WTC11 (cell line): ENCODE measurements around the gene BUD13. TPM values are rescaled to one million over a fixed set of nuclear protein-coding genes. Genes with fewer than 3 reads are reported as not detected.

Source experiments
- ATAC-seq: fragments of 200-7000 bp; cut with Tn5 transposase; 2 replicates; pipeline ENCODE4 v1.10.0; 2021; ENCODE audit warnings: mild to moderate bottlenecking, moderate library complexity
- CTCF ChIA-PET: fragments of 300-600 bp; sonication (Branson Sonifier 250); formaldehyde crosslinking; loops from one replicate; lab custom pipeline; 2021; ENCODE audit warnings: antibody characterized with exemption; lab: Charles Lee
- POLR2A ChIA-PET: fragments of 350-600 bp; sonication (Branson Sonifier 250); formaldehyde crosslinking; loops from one replicate; lab custom pipeline; 2021; ENCODE audit warnings: antibody characterized with exemption; lab: Charles Lee
- DNase-seq: peaks from one replicate; pipeline ENCODE4 v3.0.0; 2021; ENCODE audit warnings: low spot score
- H3K27ac Mint-ChIP-seq: 2 replicates; pipeline ENCODE4 v1.8.0; 2021; ENCODE audit warnings: mixed read lengths
- H3K27me3 Mint-ChIP-seq: 2 replicates; pipeline ENCODE4 v1.8.0; 2021; ENCODE audit warnings: low read depth, mild to moderate bottlenecking, moderate library complexity, mixed read lengths
- H3K36me3 Mint-ChIP-seq: 2 replicates; pipeline ENCODE4 v1.8.0; 2021; ENCODE audit warnings: mixed read lengths
- H3K4me1 Mint-ChIP-seq: 2 replicates; pipeline ENCODE4 v1.8.0; 2022; ENCODE audit warnings: mixed read lengths
- H3K4me3 Mint-ChIP-seq: 2 replicates; pipeline ENCODE4 v1.8.0; 2021; ENCODE audit warnings: mild to moderate bottlenecking, moderate library complexity, mixed read lengths
- H3K9me3 Mint-ChIP-seq: 2 replicates; pipeline ENCODE4 v1.8.0; 2021; ENCODE audit warnings: mixed read lengths
- ARID4B ChIP-seq: sonication (generic); formaldehyde crosslinking; IDR thresholded peaks from 2 replicates; pipeline ENCODE4 v1.8.0; 2023; ENCODE audit warnings: missing genetic modification reagents, mild to moderate bottlenecking, borderline replicate concordance
- EMX1 ChIP-seq: fragments of 250-450 bp; sonication (Bioruptor Pico); IDR thresholded peaks from 2 replicates; pipeline ENCODE4 v1.8.0; 2021; ENCODE audit warnings: mild to moderate bottlenecking
- ESRRA ChIP-seq: sonication (generic); formaldehyde crosslinking; IDR thresholded peaks from 2 replicates; pipeline ENCODE4 v1.8.1; 2022; ENCODE audit warnings: mild to moderate bottlenecking, missing genetic modification reagents, borderline replicate concordance
- FOXJ3 ChIP-seq: sonication (generic); formaldehyde crosslinking; IDR thresholded peaks from 2 replicates; pipeline ENCODE4 v1.9.0; 2021; ENCODE audit warnings: missing genetic modification reagents, mild to moderate bottlenecking, borderline replicate concordance
- FOXP1 ChIP-seq: sonication (generic); formaldehyde crosslinking; IDR thresholded peaks from 2 replicates; pipeline ENCODE4 v1.8.0; 2022; ENCODE audit warnings: missing genetic modification reagents, mild to moderate bottlenecking, moderate library complexity, borderline replicate concordance
- FOXP4 ChIP-seq: sonication (generic); formaldehyde crosslinking; IDR thresholded peaks from 2 replicates; pipeline ENCODE4 v1.8.0; 2022; ENCODE audit warnings: mild to moderate bottlenecking, missing genetic modification reagents
- GABPB1 ChIP-seq: sonication (generic); formaldehyde crosslinking; IDR thresholded peaks from 2 replicates; pipeline ENCODE4 v1.8.1; 2023; ENCODE audit warnings: mild to moderate bottlenecking, missing genetic modification reagents
- GRHL2 ChIP-seq: fragments of 250-450 bp; sonication (Bioruptor Pico); IDR thresholded peaks from 2 replicates; pipeline ENCODE4 v1.8.0; 2022; ENCODE audit warnings: mild to moderate bottlenecking, moderate library complexity; ENCODE audit not compliant: insufficient replicate concordance, severe bottlenecking
- IRF2 ChIP-seq: sonication (generic); formaldehyde crosslinking; IDR thresholded peaks from 2 replicates; pipeline ENCODE4 v1.8.0; 2022; ENCODE audit warnings: low read depth, missing genetic modification reagents, borderline replicate concordance
- JUN ChIP-seq: sonication (generic); formaldehyde crosslinking; IDR thresholded peaks from 2 replicates; pipeline ENCODE4 v1.8.0; 2023; ENCODE audit warnings: mild to moderate bottlenecking, missing genetic modification reagents
- MXD4 ChIP-seq: fragments of 250-450 bp; sonication (Bioruptor Pico); IDR thresholded peaks from 2 replicates; pipeline ENCODE4 v1.8.0; 2021; ENCODE audit warnings: mild to moderate bottlenecking, moderate library complexity, borderline replicate concordance
- NFATC4 ChIP-seq: fragments of 250-450 bp; sonication (Bioruptor Pico); IDR thresholded peaks from 2 replicates; pipeline ENCODE4 v1.9.0; 2021; ENCODE audit warnings: mild to moderate bottlenecking
- PRDM15 ChIP-seq: sonication (generic); formaldehyde crosslinking; IDR thresholded peaks from 2 replicates; pipeline ENCODE4 v1.8.0; 2022; ENCODE audit warnings: missing genetic modification reagents
- PRRX2 ChIP-seq: fragments of 250-450 bp; sonication (Bioruptor Pico); IDR thresholded peaks from 2 replicates; pipeline ENCODE4 v1.8.0; 2021; ENCODE audit warnings: mild to moderate bottlenecking
- TCF7 ChIP-seq: sonication (generic); formaldehyde crosslinking; IDR thresholded peaks from 2 replicates; pipeline ENCODE4 v1.8.0; 2022; ENCODE audit warnings: mild to moderate bottlenecking, low read depth, missing genetic modification reagents, moderate library complexity
- ZBTB43 ChIP-seq: sonication (generic); formaldehyde crosslinking; IDR thresholded peaks from 2 replicates; pipeline ENCODE4 v1.8.1; 2023; ENCODE audit warnings: mild to moderate bottlenecking, missing genetic modification reagents
- ZMAT4 ChIP-seq: fragments of 250-450 bp; sonication (Bioruptor Pico); IDR thresholded peaks from 2 replicates; pipeline ENCODE4 v1.9.0; 2021; ENCODE audit warnings: mild to moderate bottlenecking
- ZNF219 ChIP-seq: sonication (generic); formaldehyde crosslinking; IDR thresholded peaks from 2 replicates; pipeline ENCODE4 v1.8.0; 2023; ENCODE audit warnings: missing genetic modification reagents, mild to moderate bottlenecking, borderline replicate concordance
- ZNF232 ChIP-seq: sonication (generic); formaldehyde crosslinking; IDR thresholded peaks from 2 replicates; pipeline ENCODE4 v1.8.0; 2022; ENCODE audit warnings: mild to moderate bottlenecking, missing genetic modification reagents
- ZNF263 ChIP-seq: sonication (generic); formaldehyde crosslinking; IDR thresholded peaks from 2 replicates; pipeline ENCODE4 v1.8.1; 2022; ENCODE audit warnings: low read depth, mild to moderate bottlenecking, moderate library complexity, missing genetic modification reagents
- ZNF416 ChIP-seq: fragments of 250-450 bp; sonication (Bioruptor Pico); IDR thresholded peaks from 2 replicates; pipeline ENCODE4 v1.9.0; 2021; ENCODE audit warnings: mild to moderate bottlenecking, inconsistent platforms
- ZNF423 ChIP-seq: fragments of 250-450 bp; sonication (Bioruptor Pico); IDR thresholded peaks from 2 replicates; pipeline ENCODE4 v2.1.2; 2022; ENCODE audit warnings: mild to moderate bottlenecking, moderate library complexity
- total RNA-seq: library from RNA; stranded (reverse); gene quantifications from 3 replicates; pipeline ENCODE4 v1.2.3, GENCODE V29; 2021

Gene BUD13
- total RNA-seq, 1 experiment from 2014 or later = 20.7 TPM

GRCh38 chr11:116798368-116798767 lies 25.6 kb upstream of the BUD13 start (continued):
- TF ChIP-seq PRDM15 (CRISPR knock-in tag) (no peak), EMX1 (CRISPR knock-in tag) (no peak)
- TF ChIP-seq, all 79 proteins: peak for 0

GRCh38 chr11:116797816-116798215 lies 25.0 kb upstream of the BUD13 start:
- Mint-ChIP-seq H3K9me3 (no peaks in the 10 kb centered on the region), H3K36me3 (no peaks in the 10 kb centered on the region), H3K27me3 (peaks cover 2% of the 10 kb centered on the region; the same call in 1 of the 2 replicates), H3K27ac (no peak overlapping the region), H3K4me3 (no peak overlapping the region)
- CTCF ChIA-PET = interaction anchor here (1.0 kb wide), 1 partner anchor 38 kb away, joined by 3 read pairs; no protein-coding TSS in a partner anchor
- TF ChIP-seq NFATC4 = no peak
- no peak for TF ChIP-seq ZNF219
- no peak for TF ChIP-seq PRRX2 (CRISPR knock-in tag)
- TF ChIP-seq IRF2 = no peak
- TF ChIP-seq GRHL2 = no peak
- TF ChIP-seq FOXJ3 = no peak
- no peak for TF ChIP-seq TCF7
- no peak for TF ChIP-seq ZNF232 (CRISPR knock-in tag)
- no peak for TF ChIP-seq ESRRA (CRISPR knock-in tag)
- TF ChIP-seq MXD4 (CRISPR knock-in tag) = no peak
- TF ChIP-seq ZNF416 (CRISPR knock-in tag) = no peak
- TF ChIP-seq ZNF263 (CRISPR knock-in tag) = no peak
- TF ChIP-seq, all 79 proteins: peak for 0
- H3K4me1 Mint-ChIP-seq = peaks cover 3% of the 10 kb centered on the region; the same call in 1 of the 2 replicates
- no peak for ATAC-seq
- POLR2A ChIA-PET = no interaction called here
- no peak for DNase-seq

GRCh38 chr11:116796548-116796947 lies 23.8 kb upstream of the BUD13 start:
- peaks cover 2% of the 10 kb centered on the region; the same call in 1 of the 2 replicates for H3K27me3 Mint-ChIP-seq
- H3K4me3 Mint-ChIP-seq = no peak overlapping the region
- TF ChIP-seq FOXP1 (no peak), FOXP4 (CRISPR knock-in tag) (no peak), ZBTB43 (CRISPR knock-in tag) (no peak), MXD4 (CRISPR knock-in tag) (no peak), ZNF423 (no peak), GABPB1 (CRISPR knock-in tag) (no peak), ZMAT4 (CRISPR knock-in tag) (no peak), TCF7 (no peak), ARID4B (CRISPR knock-in tag) (no peak), JUN (CRISPR knock-in tag) (no peak), IRF2 (no peak)
- CTCF ChIA-PET = interaction anchor here (1.7 kb wide), 1 partner anchor 39 kb away, joined by 3 read pairs; no protein-coding TSS in a partner anchor
- H3K4me1 Mint-ChIP-seq = peaks cover 4% of the 10 kb centered on the region; the same call in 1 of the 2 replicates
- POLR2A ChIA-PET = no interaction called here
- no peaks in the 10 kb centered on the region for H3K9me3 Mint-ChIP-seq
- no peaks in the 10 kb centered on the region for H3K36me3 Mint-ChIP-seq
- DNase-seq = no peak
- no peak for ATAC-seq
- H3K27ac Mint-ChIP-seq = no peak overlapping the region
